Heart left ventricle (tissue), 16 donors: Measurements from ENCODE around the gene TMEM259. TPM values are rescaled to one million over a fixed set of nuclear protein-coding genes. Genes with fewer than 3 reads are reported as not detected.

Experiments used
- ATAC-seq, 4 donors: fragments of 200-7000 bp; cut with Tn5 transposase; one replicate each; pipeline ENCODE4 v1.9.1; 2020 to 2022; ENCODE audit warnings: moderate library complexity in 4 of 4, mild to moderate bottlenecking in 3 of 4, moderate number of reproducible peaks in 1 of 4
- DNase-seq, 5 donors: peaks; one replicate each; pipeline ENCODE4 v3.0.0-alpha.2; 2020
- H3K27ac ChIP-seq, 12 donors: fragments of 200-600 bp; sonication (generic) in 4 of 12; one replicate each; pipeline versions ENCODE4 v1.5.0 to v1.8.0; 2016 to 2022; ENCODE audit warnings: mild to moderate bottlenecking in 2 of 12
- H3K27me3 ChIP-seq, 9 donors: fragments of 200-600 bp; sonication (generic) in 2 of 9; one replicate each; pipeline versions ENCODE4 v1.5.1 to v1.8.0; 2016 to 2022; ENCODE audit warnings: mild to moderate bottlenecking in 3 of 9
- H3K36me3 ChIP-seq, 9 donors: fragments of 200-600 bp; sonication (generic) in 2 of 9; one replicate each; pipeline versions ENCODE4 v1.5.0 to v1.8.0; 2018 to 2022; ENCODE audit warnings: mild to moderate bottlenecking in 2 of 9
- H3K4me1 ChIP-seq, 12 donors: fragments of 200-600 bp; sonication (generic) in 4 of 12; one replicate each; pipeline versions ENCODE4 v1.5.0 to v1.8.0; 2016 to 2022; ENCODE audit warnings: mild to moderate bottlenecking in 3 of 12
- H3K4me3 ChIP-seq, 12 donors: fragments of 200-600 bp; sonication (generic) in 4 of 12; one replicate each; pipeline versions ENCODE4 v1.5.0 to v1.8.0; 2017 to 2022; ENCODE audit warnings: mild to moderate bottlenecking in 9 of 12, moderate library complexity in 4 of 12
- H3K9me3 ChIP-seq, 12 donors: fragments of 200-600 bp; sonication (generic) in 4 of 12; one replicate each; pipeline versions ENCODE4 v1.5.0 to v1.8.0; 2016 to 2022; ENCODE audit warnings: mild to moderate bottlenecking in 1 of 12
- CTCF ChIP-seq, 12 donors: fragments of 200-600 bp; sonication (generic) in 4 of 12; IDR thresholded peaks; one replicate each; pipeline versions ENCODE4 v1.5.0 to v1.8.0; 2018 to 2022; ENCODE audit warnings: antibody characterized with exemption in 12 of 12, mild to moderate bottlenecking in 5 of 12
- POLR2A ChIP-seq, 2 donors: fragments of 450-650 bp; IDR thresholded peaks; one replicate each; pipeline ENCODE4 v1.6.1; 2017; ENCODE audit warnings: antibody characterized with exemption in 2 of 2, mild to moderate bottlenecking in 2 of 2, moderate library complexity in 2 of 2
- WGBS, 4 donors: extraction: QIAGEN DNeasy Blood & Tissue Kit in 2 of 4; methylation state at CpG; one replicate each; pipeline versions ENCODE4 v1.1.5 to v1.1.7; 2013 to 2018; 5-methylcytosine and 5-hydroxymethylcytosine counted together
- intact Hi-C, 10 donors: fragments of 100-400 bp; cut with DNase I; formaldehyde crosslinking; loops; one replicate each; pipeline versions ENCODE4 v1.11.1 to v1.14.2; 2022
- polyA plus RNA-seq, 2 donors: library from polyadenylated mRNA; stranded (reverse); fragments of 200-250 nt; gene quantifications; one replicate each; pipeline ENCODE4 v1.2.3, GENCODE V29; 2013
- total RNA-seq, 9 donors: library from RNA; depleted of rRNA in 2 of 9; stranded (reverse); fragments of >200 nt in 2 of 9; fragmentation: NEBNext Ultra II Directional in 3 of 9; extraction: Animal tissue kit (Norgen Biotek cat#: 25700) in 3 of 9; gene quantifications; one replicate each; pipeline versions ENCODE4 v1.1.0 to v1.2.4, GENCODE V29; 2016 to 2023
- donor health status: ischemic (EF 13 %, LVEDD 7.1; RV severe dilation, severe dysfunction).
- donor health status: healthy with polysubstance abuse.
- donor health status: DM: no; HTN: yes; CAD: no.
- donor health status: DM: no; HTN: no; CAD: no.
- donor health status: ischemic (EF 25% LVEDD 6.9; RV normal size, moderate dysfunction).
- donor health status: ischemic (EF 25% LVEDD 5.7; RV mildly dilated, moderate dysfunction).
- donor health status: healthy.
- donor health status: DM: yes; HTN: yes; CAD: no.
- donor health status: ischemic (EF 35%, LVEDD 5.7; RV mildly dilated, moderate dysfunction).
- donor health status: nonischemic (EF 11% LVEDD 7.7; RV severe dilation, severe dysfunction).
- donor health status: DM: yes; HTN: yes; CAD: no.
- donor health status: PGD.
- donor health status: ischemic (EF 29% LVEDD 5.4; RV normal size, mild dysfunction).
- donor health status: nonischemic (EF 23%, LVEDD 6.1; RV moderate dilation, normal function).

The TMEM259 gene
- total and polyA plus RNA-seq, 11 donors, result 95.1 to 189 (median 113) TPM

GRCh38 chr19:964116-964520 lies 56.8 kb downstream of the TMEM259 start:
- WGBS, 4 donors, result 94 to 96% (median 95%) methylated on average over 16 of the region's 16 CpGs
- no peak for TF ChIP-seq CTCF (IDR thresholded peaks at IDR 0.05)
- TF ChIP-seq POLR2A (IDR thresholded peaks at IDR 0.05), result no peak
- Histone ChIP-seq H3K9me3 (no peaks in the 10 kb centered on the region), H3K27ac (no peak overlapping the region), H3K36me3 (peaks cover 0 to 55% (median 25%) of the 10 kb centered on the region in 9 donors), H3K27me3 (no peaks in the 10 kb centered on the region), H3K4me3 (no peak overlapping the region), H3K4me1 (peaks cover 0 to 3% (median 0%) of the 10 kb centered on the region in 12 donors)
- intact Hi-C loops, result no loop called here
- DNase-seq (no peak), ATAC-seq (no peak)

DNA sequence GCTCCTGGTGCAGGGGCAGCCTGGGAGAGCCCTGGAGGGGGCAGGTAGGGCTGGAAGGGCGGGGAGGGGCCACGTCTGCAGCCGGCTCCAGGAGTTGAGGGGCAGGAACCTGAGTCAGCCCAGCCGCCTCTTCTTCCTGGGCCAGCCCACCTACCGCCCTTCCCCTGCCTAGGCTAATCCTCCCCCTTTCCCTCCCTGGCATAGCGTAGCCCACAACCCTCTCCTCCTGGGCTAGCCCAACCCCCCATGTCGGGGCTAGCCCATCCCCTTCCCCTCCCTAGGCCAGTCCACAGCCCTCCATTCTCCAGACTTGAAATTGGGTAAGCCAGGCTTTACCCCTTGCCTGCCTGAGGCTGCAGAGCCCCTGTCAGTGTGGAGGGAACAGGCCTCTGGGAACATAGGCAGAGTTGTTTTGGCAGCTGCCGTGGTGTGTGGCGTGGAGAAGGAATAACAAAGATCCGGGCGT lies 57.4 kb downstream of the TMEM259 start:
- intact Hi-C loops, result no loop called here
- no peak for TF ChIP-seq POLR2A (IDR thresholded peaks at IDR 0.05)
- no peak for TF ChIP-seq CTCF (IDR thresholded peaks at IDR 0.05)
- ATAC-seq, result no peak

DNA sequence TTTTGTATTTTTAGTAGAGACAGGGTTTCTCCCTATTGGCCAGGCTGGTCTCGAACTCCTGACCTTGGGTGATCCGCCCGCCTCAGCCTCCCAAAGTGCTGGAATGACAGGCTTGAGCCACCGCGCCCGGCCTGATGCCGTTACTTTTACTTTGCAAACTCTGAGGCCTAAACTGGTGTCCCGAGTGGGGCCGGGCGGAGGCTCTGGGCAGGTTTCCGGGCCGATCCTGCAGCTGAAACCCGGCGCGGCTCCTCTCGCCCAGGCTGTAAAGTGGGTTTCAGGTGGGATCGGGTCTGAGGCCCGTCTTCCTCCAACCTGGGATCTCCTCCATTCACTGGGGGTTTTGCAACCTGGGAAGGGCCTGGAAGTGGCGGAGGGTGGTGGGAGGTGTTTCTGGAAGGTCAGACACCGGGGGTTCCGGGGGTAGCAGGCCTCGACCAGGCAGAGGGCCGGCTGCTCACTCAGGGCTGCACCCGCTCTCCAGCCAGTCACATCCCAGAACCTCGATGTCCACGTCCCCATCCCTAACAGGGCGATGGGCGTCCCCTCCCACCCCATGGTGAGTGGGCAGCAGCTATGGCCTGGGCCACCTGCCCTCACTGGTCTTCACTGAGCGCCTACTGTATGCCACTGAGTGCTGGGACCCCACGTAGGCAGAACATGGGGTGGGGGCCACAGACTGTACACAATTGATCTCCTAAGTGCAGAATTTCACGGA lies 58.1 kb downstream of the TMEM259 start:
- intact Hi-C loops, result no loop called here
- no peak overlapping the region for H3K27ac ChIP-seq
- peaks cover 0 to 46% (median 15%) of the 10 kb centered on the region in 9 donors for H3K36me3 ChIP-seq
- no peaks in the 10 kb centered on the region for H3K27me3 ChIP-seq
- no peaks in the 10 kb centered on the region for H3K9me3 ChIP-seq
- DNase-seq, result no peak
- no peak for TF ChIP-seq CTCF (IDR thresholded peaks at IDR 0.05)
- TF ChIP-seq POLR2A (IDR thresholded peaks at IDR 0.05), result no peak
- whole genome bisulfite sequencing, 4 donors, result 90 to 91% (median 91%) methylated on average over 26 to 31 of the region's 31 CpGs
- ATAC-seq, result no peak
- no peak overlapping the region for H3K4me3 ChIP-seq
- H3K4me1 ChIP-seq, result peaks cover 0 to 3% (median 0%) of the 10 kb centered on the region in 12 donors

More for the DNA sequence above, 57.4 kb downstream of the TMEM259 start:
- peaks cover 0 to 49% (median 19%) of the 10 kb centered on the region in 9 donors for H3K36me3 ChIP-seq
- no peak overlapping the region for H3K4me3 ChIP-seq
- no peaks in the 10 kb centered on the region for H3K9me3 ChIP-seq
- H3K4me1 ChIP-seq, result peaks cover 0 to 3% (median 0%) of the 10 kb centered on the region in 12 donors
- H3K27me3 ChIP-seq, result no peaks in the 10 kb centered on the region
- no peak overlapping the region for H3K27ac ChIP-seq
- WGBS, 4 donors, result 85 to 94% (median 86%) methylated on average over 10 to 11 of the region's 11 CpGs
- no peak for DNase-seq

GRCh38 chr19:961866-962620 lies 58.9 kb downstream of the TMEM259 start:
- Histone ChIP-seq H3K4me1 (peaks cover 0 to 3% (median 0%) of the 10 kb centered on the region in 12 donors), H3K27me3 (no peaks in the 10 kb centered on the region), H3K27ac (no peak overlapping the region), H3K9me3 (no peaks in the 10 kb centered on the region), H3K36me3 (peaks cover 0 to 39% (median 11%) of the 10 kb centered on the region in 9 donors), H3K4me3 (no peak overlapping the region)
- no peak for TF ChIP-seq POLR2A (IDR thresholded peaks at IDR 0.05)
- no peak for TF ChIP-seq CTCF (IDR thresholded peaks at IDR 0.05)
- intact Hi-C loops, result no loop called here
- no peak for ATAC-seq
- 81 to 86% (median 82%) methylated on average over 14 of the region's 14 CpGs for WGBS, 4 donors
- no peak for DNase-seq
